CD14-positive monocyte (primary cell): Measurements from ENCODE around the gene FAM162B. TPM values are rescaled to one million over a fixed set of nuclear protein-coding genes. Genes with fewer than 3 reads are reported as not detected.

Experiments used
- DNase-seq, 3 donors: peaks; one replicate each; pipeline ENCODE4 v3.0.0-alpha.2; 2011 to 2022
- H2AFZ ChIP-seq: 2 replicates; pipeline ENCODE4 v1.6.0; 2012; ENCODE audit warnings: mild to moderate bottlenecking, low read depth, low read length, inconsistent platforms; ENCODE audit not compliant: insufficient read depth, poor library complexity, severe bottlenecking
- H3K27ac ChIP-seq, 2 donors: 1 replicate in 1 of 2; 2 replicates in 1 of 2; pipeline ENCODE4 v1.5.1; 2012 to 2013; ENCODE audit warnings: low read length in 2 of 2, control low read depth in 1 of 2, inconsistent platforms in 1 of 2, low read depth in 1 of 2, mild to moderate bottlenecking in 1 of 2
- H3K27me3 ChIP-seq, 2 donors: one replicate each; pipeline versions ENCODE4 v1.6.0 to v1.6.1; 2011 to 2013; ENCODE audit warnings: low read length in 2 of 2; ENCODE audit not compliant: control insufficient read depth in 2 of 2, insufficient read depth in 2 of 2
- H3K36me3 ChIP-seq, 2 donors: replicated peaks in 1 of 2; 1 replicate in 1 of 2; 2 replicates in 1 of 2; pipeline versions ENCODE4 v1.5.1 to v1.6.1; 2012 to 2013; ENCODE audit warnings: low read length in 2 of 2, control low read depth in 1 of 2, inconsistent platforms in 1 of 2, mild to moderate bottlenecking in 1 of 2; ENCODE audit not compliant: insufficient read depth in 2 of 2, control insufficient read depth in 1 of 2
- H3K4me1 ChIP-seq, 2 donors: 1 replicate in 1 of 2; 2 replicates in 1 of 2; pipeline versions ENCODE4 v1.5.1 to v1.6.1; 2012 to 2013; ENCODE audit warnings: low read length in 2 of 2, control low read depth in 1 of 2, inconsistent platforms in 1 of 2, mild to moderate bottlenecking in 1 of 2, moderate library complexity in 1 of 2; ENCODE audit not compliant: insufficient read depth in 2 of 2, control insufficient read depth in 1 of 2
- H3K4me2 ChIP-seq: replicated peaks from 2 replicates; pipeline ENCODE3; 2012; ENCODE audit warnings: low read length, moderate library complexity, mild to moderate bottlenecking; ENCODE audit not compliant: poor library complexity, severe bottlenecking; ENCODE audit errors: extremely low read depth
- H3K4me3 ChIP-seq, 3 experiments: fragments of 200-600 bp in 1 of 3; sonication (generic) in 1 of 3; replicated peaks in 1 of 3; 1 replicate in 2 of 3; 2 replicates in 1 of 3; pipeline ENCODE4 v1.5.1; 2011 to 2013; ENCODE audit warnings: low read length in 3 of 3, mild to moderate bottlenecking in 3 of 3, control low read depth in 2 of 3, low read depth in 2 of 3, inconsistent platforms in 1 of 3, moderate library complexity in 1 of 3
- H3K79me2 ChIP-seq: 2 replicates; pipeline ENCODE4 v1.6.0; 2012; ENCODE audit warnings: mild to moderate bottlenecking, control low read depth, inconsistent platforms, low read length, moderate library complexity; ENCODE audit not compliant: insufficient read depth
- H3K9ac ChIP-seq: 2 replicates; pipeline ENCODE4 v1.6.0; 2017; ENCODE audit warnings: low read length, mild to moderate bottlenecking; ENCODE audit not compliant: insufficient read depth, poor library complexity, severe bottlenecking
- H3K9me3 ChIP-seq, 2 donors: replicated peaks in 1 of 2; 1 replicate in 1 of 2; 2 replicates in 1 of 2; pipeline versions ENCODE4 v1.5.1 to v1.6.1; 2012 to 2013; ENCODE audit warnings: low read length in 2 of 2, control low read depth in 1 of 2; ENCODE audit not compliant: control insufficient read depth in 1 of 2, insufficient read depth in 1 of 2
- H4K20me1 ChIP-seq: 2 replicates; pipeline ENCODE4 v1.6.0; 2012; ENCODE audit warnings: mild to moderate bottlenecking, low read length, control low read depth, moderate library complexity; ENCODE audit not compliant: insufficient read depth
- H3K27ac Mint-ChIP-seq, 7 donors: one replicate each; pipeline ENCODE4 v1.8.0; 2020; ENCODE audit warnings: mild to moderate bottlenecking in 7 of 7, mixed read lengths in 7 of 7, moderate library complexity in 6 of 7, inconsistent platforms in 2 of 7
- H3K27me3 Mint-ChIP-seq, 3 donors: one replicate each; pipeline ENCODE4 v1.8.0; 2021 to 2022; ENCODE audit warnings: low read depth in 3 of 3, mild to moderate bottlenecking in 3 of 3, mixed read lengths in 3 of 3, moderate library complexity in 3 of 3, inconsistent platforms in 1 of 3
- H3K36me3 Mint-ChIP-seq, 2 donors: one replicate each; pipeline ENCODE4 v1.8.0; 2020; ENCODE audit warnings: mixed read lengths in 2 of 2, inconsistent platforms in 1 of 2, mild to moderate bottlenecking in 1 of 2
- H3K4me1 Mint-ChIP-seq: one replicate; pipeline ENCODE4 v1.8.0; 2020; ENCODE audit warnings: mild to moderate bottlenecking, mixed read lengths
- H3K4me3 Mint-ChIP-seq, 2 donors: one replicate each; pipeline ENCODE4 v1.8.0; 2020; ENCODE audit warnings: mild to moderate bottlenecking in 2 of 2, mixed read lengths in 2 of 2, moderate library complexity in 1 of 2
- H3K9me3 Mint-ChIP-seq, 7 donors: one replicate each; pipeline ENCODE4 v1.8.0; 2020 to 2022; ENCODE audit warnings: mixed read lengths in 7 of 7, mild to moderate bottlenecking in 6 of 7, moderate library complexity in 6 of 7, inconsistent platforms in 2 of 7
- WGBS: methylation state at CpG from one replicate; pipeline ENCODE4 v1.1.5; 2013; ENCODE audit warnings: missing lambda C conversion rate; ENCODE audit not compliant: insufficient coverage; 5-methylcytosine and 5-hydroxymethylcytosine counted together
- intact Hi-C, 2 donors: fragments of 100-400 bp; cut with micrococcal nuclease; formaldehyde crosslinking; loops; one replicate each; pipeline versions ENCODE4 v1.15.0 to v1.15.1; 2023
- polyA plus RNA-seq, 3 donors: library from polyadenylated mRNA; depleted of rRNA in 1 of 3; unstranded in 2 of 3; stranded (reverse) in 1 of 3; fragments of 300-500 nt in 2 of 3; fragments of >200 nt in 1 of 3; fragmentation: Illumina TruSeq in 2 of 3; gene quantifications; 1 replicate in 2 of 3; 2 replicates in 1 of 3; pipeline ENCODE4 v1.2.3, GENCODE V29; 2012 to 2021
- TF ChIP-seq, protein P1 (sequence below): fragments of 200-600 bp; IDR thresholded peaks from one replicate; pipeline ENCODE4 v1.8.0; 2022; ENCODE audit warnings: antibody characterized with exemption, mild to moderate bottlenecking

The FAM162B gene
- polyA plus RNA-seq, 3 donors = not detected

DNA sequence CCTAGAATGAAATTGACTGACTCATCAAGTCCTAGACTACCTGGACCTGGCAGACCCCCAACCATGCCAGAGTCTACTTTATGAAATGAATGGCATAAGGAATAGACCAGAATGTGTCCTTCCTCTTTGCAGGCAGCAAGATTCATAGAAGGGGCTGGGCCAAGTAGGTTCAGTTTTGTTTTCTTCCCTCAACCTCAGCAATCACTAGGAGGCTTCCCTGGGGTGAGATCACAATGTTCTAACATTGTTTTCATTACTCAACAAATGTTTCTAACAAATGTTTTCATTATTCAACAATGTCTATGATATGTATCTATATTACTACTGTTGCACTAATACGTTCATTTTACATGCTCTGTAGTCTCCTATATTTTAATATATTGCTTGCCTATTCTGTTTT, 8.4 kb upstream of the FAM162B start:
- Histone ChIP-seq H4K20me1 (no peaks in the 10 kb centered on the region), H3K4me1 (no peaks in the 10 kb centered on the region), H3K9ac (no peak overlapping the region), H3K79me2 (no peaks in the 10 kb centered on the region), H3K4me3 (no peak overlapping the region), H3K9me3 (no peaks in the 10 kb centered on the region), H3K36me3 (no peaks in the 10 kb centered on the region), H3K4me2 (no peak overlapping the region), H3K27ac (no peak overlapping the region), H2AFZ (no peak overlapping the region), H3K27me3 (no peaks in the 10 kb centered on the region)
- DNase-seq = no peak
- H3K9me3 Mint-ChIP-seq = no peaks in the 10 kb centered on the region
- intact Hi-C loops = no loop called here
- H3K27me3 Mint-ChIP-seq = peaks cover 4 to 7% (median 7%) of the 10 kb centered on the region in 3 donors
- no peak overlapping the region for H3K27ac Mint-ChIP-seq
- TF ChIP-seq, protein P1, sequence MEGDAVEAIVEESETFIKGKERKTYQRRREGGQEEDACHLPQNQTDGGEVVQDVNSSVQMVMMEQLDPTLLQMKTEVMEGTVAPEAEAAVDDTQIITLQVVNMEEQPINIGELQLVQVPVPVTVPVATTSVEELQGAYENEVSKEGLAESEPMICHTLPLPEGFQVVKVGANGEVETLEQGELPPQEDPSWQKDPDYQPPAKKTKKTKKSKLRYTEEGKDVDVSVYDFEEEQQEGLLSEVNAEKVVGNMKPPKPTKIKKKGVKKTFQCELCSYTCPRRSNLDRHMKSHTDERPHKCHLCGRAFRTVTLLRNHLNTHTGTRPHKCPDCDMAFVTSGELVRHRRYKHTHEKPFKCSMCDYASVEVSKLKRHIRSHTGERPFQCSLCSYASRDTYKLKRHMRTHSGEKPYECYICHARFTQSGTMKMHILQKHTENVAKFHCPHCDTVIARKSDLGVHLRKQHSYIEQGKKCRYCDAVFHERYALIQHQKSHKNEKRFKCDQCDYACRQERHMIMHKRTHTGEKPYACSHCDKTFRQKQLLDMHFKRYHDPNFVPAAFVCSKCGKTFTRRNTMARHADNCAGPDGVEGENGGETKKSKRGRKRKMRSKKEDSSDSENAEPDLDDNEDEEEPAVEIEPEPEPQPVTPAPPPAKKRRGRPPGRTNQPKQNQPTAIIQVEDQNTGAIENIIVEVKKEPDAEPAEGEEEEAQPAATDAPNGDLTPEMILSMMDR = no peak
- no peak overlapping the region for H3K4me3 Mint-ChIP-seq
- no CpG with 5 or more reads among the region's 1 CpG for WGBS
- H3K36me3 Mint-ChIP-seq = no peaks in the 10 kb centered on the region
- H3K4me1 Mint-ChIP-seq = no peaks in the 10 kb centered on the region

DNA sequence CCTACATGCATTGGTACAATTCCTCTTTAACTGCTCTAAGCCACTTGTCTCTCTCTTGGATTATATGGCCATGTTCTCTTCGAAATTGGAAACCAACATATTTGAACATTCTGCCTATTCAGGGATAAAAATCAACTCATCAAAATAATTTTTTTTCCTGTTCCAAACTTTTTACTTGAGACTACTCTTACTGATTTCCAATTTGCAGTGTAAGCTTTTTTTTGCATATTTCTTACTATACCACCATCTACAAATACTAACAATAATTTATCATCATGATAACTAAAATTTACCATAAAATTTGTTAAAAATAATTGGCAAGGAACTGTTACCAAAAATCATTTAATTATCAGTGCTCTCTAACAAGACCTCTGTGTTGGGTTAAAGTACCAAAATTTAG, 6.9 kb upstream of the FAM162B start:
- no peaks in the 10 kb centered on the region for H3K36me3 Mint-ChIP-seq
- H3K27ac Mint-ChIP-seq = no peak overlapping the region
- H3K4me3 ChIP-seq = no peak overlapping the region
- H3K27me3 ChIP-seq = peaks cover 4 to 5% of the 10 kb centered on the region in 2 donors
- H3K79me2 ChIP-seq = no peaks in the 10 kb centered on the region
- H3K9me3 Mint-ChIP-seq = no peaks in the 10 kb centered on the region
- no peak overlapping the region for H3K27ac ChIP-seq
- H3K27me3 Mint-ChIP-seq = peaks cover 7 to 17% (median 13%) of the 10 kb centered on the region in 3 donors
- H3K36me3 ChIP-seq = no peaks in the 10 kb centered on the region
- H2AFZ ChIP-seq = no peak overlapping the region
- no peak overlapping the region for H3K9ac ChIP-seq
- no peaks in the 10 kb centered on the region for H3K4me1 Mint-ChIP-seq
- H3K4me3 Mint-ChIP-seq = no peak overlapping the region
- intact Hi-C loops = no loop called here
- no peaks in the 10 kb centered on the region for H3K4me1 ChIP-seq
- TF ChIP-seq, protein P1 = no peak
- no peak for DNase-seq
- H4K20me1 ChIP-seq = no peaks in the 10 kb centered on the region
- WGBS = 86% methylated on average over 1 of the region's 1 CpG
- no peak overlapping the region for H3K4me2 ChIP-seq
- H3K9me3 ChIP-seq = no peaks in the 10 kb centered on the region
